Left lung (tissue), 10 donors: ENCODE data around the gene CDH4. TPM values are rescaled to one million over a fixed set of nuclear protein-coding genes. Genes with fewer than 3 reads are reported as not detected.

Experiments used
- ATAC-seq: fragments of 200-7000 bp; cut with Tn5 transposase; one replicate; pipeline ENCODE4 v1.9.1; 2020; ENCODE audit warnings: moderate library complexity
- DNase-seq, 4 donors: peaks; one replicate each; pipeline ENCODE4 v3.0.0-alpha.2; 2013 to 2020
- H3K27ac ChIP-seq, 2 donors: fragments of 200-600 bp; sonication (generic) in 1 of 2; one replicate each; pipeline versions ENCODE4 v1.5.0 to v1.8.0; 2020 to 2021
- H3K27me3 ChIP-seq, 2 donors: fragments of 200-600 bp; sonication (generic) in 1 of 2; one replicate each; pipeline versions ENCODE4 v1.5.0 to v1.8.0; 2020 to 2021
- H3K36me3 ChIP-seq, 2 donors: fragments of 200-600 bp; sonication (generic) in 1 of 2; one replicate each; pipeline versions ENCODE4 v1.5.0 to v1.8.0; 2020 to 2021
- H3K4me1 ChIP-seq, 2 donors: fragments of 200-600 bp; one replicate each; pipeline ENCODE4 v1.8.0; 2021
- H3K4me3 ChIP-seq, 2 donors: fragments of 200-600 bp; sonication (generic) in 1 of 2; one replicate each; pipeline versions ENCODE4 v1.5.0 to v1.8.0; 2020 to 2021; ENCODE audit warnings: mild to moderate bottlenecking in 1 of 2
- H3K9me3 ChIP-seq, 2 donors: fragments of 200-600 bp; sonication (generic) in 1 of 2; one replicate each; pipeline versions ENCODE4 v1.5.0 to v1.8.0; 2020 to 2021
- CTCF ChIP-seq, 2 donors: fragments of 200-600 bp; sonication (generic) in 1 of 2; IDR thresholded peaks; one replicate each; pipeline versions ENCODE4 v1.5.0 to v1.8.0; 2021; ENCODE audit warnings: antibody characterized with exemption in 2 of 2
- intact Hi-C, 2 donors: fragments of 100-400 bp; cut with DNase I; formaldehyde crosslinking; loops; one replicate each; pipeline versions ENCODE4 v1.11.2 to v1.14.2; 2022
- polyA plus RNA-seq, 6 donors: library from polyadenylated mRNA; unstranded; fragments of 120-200 nt; gene quantifications; one replicate each; pipeline ENCODE4 v1.2.1, GENCODE V29; 2013; ENCODE audit not compliant: insufficient read length in 6 of 6
- total RNA-seq, 2 donors: library from RNA; stranded (reverse); fragmentation: NEBNext Ultra II Directional; extraction: Animal tissue kit (Norgen Biotek cat#: 25700); gene quantifications; one replicate each; pipeline ENCODE4 v1.2.1, GENCODE V29; 2021
- donor health status: DM: no; HTN: yes; CAD: no.
- donor health status: DM: no; HTN: no; CAD: no.

CDH4 gene
- total and polyA plus RNA-seq, 8 donors = 0.24 to 10.8 (median 5.1) TPM

GRCh38 chr20:61803416-61803914, 551.4 kb downstream of the CDH4 start:
- no peak overlapping the region for H3K4me3 ChIP-seq
- no peak for TF ChIP-seq CTCF (IDR thresholded peaks at IDR 0.05)
- intact Hi-C loops = no loop called here
- peaks cover 0 to 96% of the 10 kb centered on the region in 2 donors for H3K27me3 ChIP-seq
- ATAC-seq (no peak), DNase-seq (no peak)
- H3K9me3 ChIP-seq = no peaks in the 10 kb centered on the region
- no peaks in the 10 kb centered on the region for H3K4me1 ChIP-seq
- H3K27ac ChIP-seq = no peak overlapping the region
- no peaks in the 10 kb centered on the region for H3K36me3 ChIP-seq

- intact Hi-C loops = no loop called here
- no peak for TF ChIP-seq CTCF (IDR thresholded peaks at IDR 0.05)
- no peaks in the 10 kb centered on the region for H3K4me1 ChIP-seq
- no peaks in the 10 kb centered on the region for H3K9me3 ChIP-seq
- DNase-seq = peak in 2 of 4 donors; percentile 11 to 58
- H3K27me3 ChIP-seq = peaks cover 0 to 97% of the 10 kb centered on the region in 2 donors
- no peaks in the 10 kb centered on the region for H3K36me3 ChIP-seq
- ATAC-seq = no peak
- H3K27ac ChIP-seq = no peak overlapping the region
- H3K4me3 ChIP-seq = no peak overlapping the region
Observed at GRCh38 chr20:61803915-61804751, 552.1 kb downstream of the CDH4 start.

- Histone ChIP-seq H3K36me3 (no peaks in the 10 kb centered on the region), H3K4me3 (no peak overlapping the region), H3K27ac (no peak overlapping the region), H3K9me3 (no peaks in the 10 kb centered on the region), H3K4me1 (no peaks in the 10 kb centered on the region), H3K27me3 (peaks cover 0 to 93% of the 10 kb centered on the region in 2 donors)
- intact Hi-C loops = no loop called here
- no peak for ATAC-seq
- TF ChIP-seq CTCF (IDR thresholded peaks at IDR 0.05) = no peak
- DNase-seq = peak in 1 of 4 donors; percentile 44
Observed at GRCh38 chr20:61804752-61805295, 552.8 kb downstream of the CDH4 start.

GRCh38 chr20:61805365-61805764, 553.3 kb downstream of the CDH4 start:
- TF ChIP-seq CTCF (IDR thresholded peaks at IDR 0.05) = no peak
- ATAC-seq = no peak

GRCh38 chr20:61805781-61806180, 553.7 kb downstream of the CDH4 start:
- Histone ChIP-seq H3K4me1 (no peaks in the 10 kb centered on the region), H3K9me3 (no peaks in the 10 kb centered on the region), H3K4me3 (no peak overlapping the region), H3K36me3 (no peaks in the 10 kb centered on the region), H3K27ac (no peak overlapping the region), H3K27me3 (peaks cover 0 to 92% of the 10 kb centered on the region in 2 donors)
- DNase-seq = no peak
- TF ChIP-seq CTCF (IDR thresholded peaks at IDR 0.05) = no peak
- intact Hi-C loops = no loop called here
- no peak for ATAC-seq

More at GRCh38 chr20:61805365-61805764, 553.3 kb downstream of the CDH4 start:
- Histone ChIP-seq H3K4me3 (no peak overlapping the region), H3K27me3 (peaks cover 0 to 92% of the 10 kb centered on the region in 2 donors), H3K27ac (no peak overlapping the region), H3K36me3 (no peaks in the 10 kb centered on the region), H3K9me3 (no peaks in the 10 kb centered on the region), H3K4me1 (no peaks in the 10 kb centered on the region)
- peak in 1 of 4 donors; percentile 66 for DNase-seq
- intact Hi-C loops = no loop called here
